ENCODE measurements around the gene ACTRT2.

ACTRT2 gene

DNA sequence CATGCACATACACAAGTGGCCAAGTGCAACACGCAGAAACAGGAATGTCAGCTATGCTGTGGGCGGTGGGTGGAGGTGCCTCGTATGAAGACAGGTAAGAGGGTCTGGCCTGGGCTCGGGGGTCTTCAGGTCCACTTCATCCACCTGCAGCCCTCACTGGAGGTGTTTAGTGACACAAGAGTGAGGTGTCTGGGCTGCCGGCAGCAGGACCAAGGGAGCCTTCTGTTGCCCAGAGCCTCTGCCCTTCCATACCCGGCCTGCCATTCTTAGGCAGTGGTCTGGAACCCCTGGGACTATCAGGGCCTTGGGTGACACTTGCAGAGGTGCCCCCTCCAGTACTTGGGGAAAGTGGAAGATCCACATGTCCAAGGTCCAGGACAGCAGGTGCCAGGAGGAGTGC is 21.7 kb upstream of the ACTRT2 start:
- Histone ChIP-seq H3K36me3 (ENCODE audit: insufficient read depth, low read length) (no peaks in the 10 kb centered on the region), H3K4me1 (ENCODE audit: control insufficient read depth, insufficient read depth, low read length) (no peaks in the 10 kb centered on the region), H3K9me3 (replicated peaks; ENCODE audit: low read length) (no peaks in the 10 kb centered on the region), H3K4me2 (ENCODE audit: low read length) (no peak overlapping the region), H3K9ac (ENCODE audit: low read depth, low read length) (no peak overlapping the region), H3K4me3 (ENCODE audit: low read length) (no peak overlapping the region), H3K27me3 (ENCODE audit: control insufficient read depth, insufficient read depth, low read length) (no peaks in the 10 kb centered on the region)

DNA sequence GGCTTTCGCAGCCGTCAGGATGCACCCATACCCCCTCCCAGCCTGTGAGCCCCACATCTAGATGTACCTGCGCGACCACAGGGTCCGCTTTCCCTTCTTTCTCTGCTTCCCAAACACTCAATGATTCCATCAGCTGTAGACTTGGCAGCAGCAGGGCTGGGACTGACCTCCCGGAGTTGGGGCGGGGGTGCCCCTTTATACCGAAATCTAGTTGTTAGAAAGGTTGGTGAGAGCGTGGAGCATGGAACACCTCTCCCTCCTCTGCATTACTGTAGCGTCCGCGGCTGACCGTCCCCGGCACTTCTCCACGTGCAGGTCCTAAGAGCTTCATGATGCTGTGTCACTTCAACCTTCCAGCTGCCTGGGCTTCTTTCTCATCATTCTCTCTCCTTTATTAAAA is 21.1 kb upstream of the ACTRT2 start:
- no peaks in the 10 kb centered on the region for H3K27me3 ChIP-seq (ENCODE audit: control insufficient read depth, insufficient read depth, low read length)
- H3K4me3 ChIP-seq (ENCODE audit: low read length), result no peak overlapping the region

DNA sequence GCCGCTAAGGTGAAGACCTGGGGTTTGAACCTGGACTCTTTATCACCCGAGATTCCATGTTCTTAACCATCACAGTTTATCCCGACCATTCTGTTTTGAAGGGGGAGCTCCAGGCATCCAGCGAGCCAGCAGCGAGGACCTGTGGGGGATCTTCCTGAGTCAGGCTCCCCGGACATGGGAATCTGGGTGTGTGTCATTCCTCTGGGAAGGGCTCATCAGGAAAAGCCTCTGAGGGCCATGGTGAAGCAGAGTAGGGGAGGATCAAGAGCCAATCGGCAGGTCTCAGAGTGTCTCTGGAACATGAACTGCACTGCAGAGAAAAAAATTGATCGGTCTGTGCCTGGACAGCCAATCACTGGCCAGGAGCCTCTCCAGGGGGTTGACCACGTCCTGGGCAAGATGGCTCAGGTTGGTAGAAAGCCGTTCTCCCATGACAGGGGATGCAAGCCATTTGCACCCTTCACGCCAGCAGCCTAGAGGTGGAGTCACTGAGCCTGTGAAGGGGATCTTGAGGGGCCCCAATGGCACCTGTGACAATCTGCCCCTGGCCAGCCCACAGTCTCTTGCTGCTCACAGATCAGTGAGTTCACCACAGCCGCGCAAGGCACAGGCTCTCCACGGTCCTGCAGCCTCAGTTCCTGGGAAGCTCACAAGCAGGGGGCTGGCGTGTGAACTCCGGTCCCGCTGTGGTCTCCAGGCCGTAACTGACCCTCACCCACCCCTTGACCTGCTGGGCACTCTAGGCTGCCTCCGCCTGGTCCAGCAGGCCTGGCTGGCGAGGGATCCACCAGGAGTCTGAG is 20.4 kb upstream of the ACTRT2 start:
- Histone ChIP-seq H3K9me3 (replicated peaks; ENCODE audit: low read length) (no peaks in the 10 kb centered on the region), H3K9ac (ENCODE audit: low read depth, low read length) (no peak overlapping the region), H3K4me2 (ENCODE audit: low read length) (no peak overlapping the region), H3K36me3 (ENCODE audit: insufficient read depth, low read length) (no peaks in the 10 kb centered on the region), H3K4me1 (ENCODE audit: control insufficient read depth, insufficient read depth, low read length) (no peaks in the 10 kb centered on the region), H3K27me3 (ENCODE audit: control insufficient read depth, insufficient read depth, low read length) (no peaks in the 10 kb centered on the region), H3K4me3 (ENCODE audit: low read length) (no peak overlapping the region)

More for the DNA sequence above, 21.1 kb upstream of the ACTRT2 start:
- no peaks in the 10 kb centered on the region for H3K4me1 ChIP-seq (ENCODE audit: control insufficient read depth, insufficient read depth, low read length)
- no peak overlapping the region for H3K9ac ChIP-seq (ENCODE audit: low read depth, low read length)
- H3K36me3 ChIP-seq (ENCODE audit: insufficient read depth, low read length), result no peaks in the 10 kb centered on the region
- H3K9me3 ChIP-seq (replicated peaks; ENCODE audit: low read length), result no peaks in the 10 kb centered on the region
- H3K4me2 ChIP-seq (ENCODE audit: low read length), result no peak overlapping the region

DNA sequence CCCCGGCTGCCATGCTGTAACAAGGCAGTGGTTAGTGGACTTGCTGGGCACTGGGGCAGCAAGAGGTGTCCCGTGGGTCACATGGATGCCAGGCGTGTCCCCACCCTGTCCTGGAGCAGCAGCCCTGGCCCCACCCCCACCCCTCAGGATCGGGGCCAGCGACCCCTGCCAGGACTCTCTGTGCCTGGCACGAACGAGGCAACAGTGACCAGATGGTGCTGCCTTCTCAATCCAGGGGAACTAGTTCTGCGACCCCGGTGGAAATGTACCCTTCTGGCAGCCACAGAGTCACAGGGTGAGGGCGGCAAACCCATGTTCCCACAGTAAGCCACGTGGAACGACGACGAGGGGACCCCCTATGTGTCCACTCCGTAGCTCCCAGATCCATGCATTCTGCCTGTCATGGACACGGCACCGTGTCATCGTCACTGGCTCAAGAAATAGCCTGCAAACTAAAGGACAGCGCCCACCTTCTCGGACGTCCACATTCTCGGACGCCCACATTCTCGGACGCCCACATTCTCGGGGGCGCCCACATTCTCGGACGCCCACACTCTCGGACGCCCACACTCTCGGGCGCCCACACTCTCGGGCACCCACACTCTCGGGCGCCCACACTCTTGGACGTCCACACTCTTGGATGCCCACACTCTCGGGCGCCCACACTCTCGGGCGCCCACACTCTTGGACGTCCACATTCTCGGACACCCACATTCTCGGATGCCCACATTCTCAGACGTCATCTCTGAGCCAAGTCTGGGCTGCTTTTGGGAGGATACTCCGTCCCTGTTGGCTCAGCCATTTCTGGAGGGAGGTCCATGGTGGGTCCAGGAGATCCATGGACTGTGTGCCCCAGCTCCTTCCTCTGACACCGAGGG is 19.6 kb upstream of the ACTRT2 start:
- no peaks in the 10 kb centered on the region for H3K4me1 ChIP-seq (ENCODE audit: control insufficient read depth, insufficient read depth, low read length)
- H3K4me3 ChIP-seq (ENCODE audit: low read length), result no peak overlapping the region
- no peak overlapping the region for H3K4me2 ChIP-seq (ENCODE audit: low read length)
- no peaks in the 10 kb centered on the region for H3K9me3 ChIP-seq (replicated peaks; ENCODE audit: low read length)
- no peaks in the 10 kb centered on the region for H3K27me3 ChIP-seq (ENCODE audit: control insufficient read depth, insufficient read depth, low read length)
- no peaks in the 10 kb centered on the region for H3K36me3 ChIP-seq (ENCODE audit: insufficient read depth, low read length)
- no peak overlapping the region for H3K9ac ChIP-seq (ENCODE audit: low read depth, low read length)

DNA sequence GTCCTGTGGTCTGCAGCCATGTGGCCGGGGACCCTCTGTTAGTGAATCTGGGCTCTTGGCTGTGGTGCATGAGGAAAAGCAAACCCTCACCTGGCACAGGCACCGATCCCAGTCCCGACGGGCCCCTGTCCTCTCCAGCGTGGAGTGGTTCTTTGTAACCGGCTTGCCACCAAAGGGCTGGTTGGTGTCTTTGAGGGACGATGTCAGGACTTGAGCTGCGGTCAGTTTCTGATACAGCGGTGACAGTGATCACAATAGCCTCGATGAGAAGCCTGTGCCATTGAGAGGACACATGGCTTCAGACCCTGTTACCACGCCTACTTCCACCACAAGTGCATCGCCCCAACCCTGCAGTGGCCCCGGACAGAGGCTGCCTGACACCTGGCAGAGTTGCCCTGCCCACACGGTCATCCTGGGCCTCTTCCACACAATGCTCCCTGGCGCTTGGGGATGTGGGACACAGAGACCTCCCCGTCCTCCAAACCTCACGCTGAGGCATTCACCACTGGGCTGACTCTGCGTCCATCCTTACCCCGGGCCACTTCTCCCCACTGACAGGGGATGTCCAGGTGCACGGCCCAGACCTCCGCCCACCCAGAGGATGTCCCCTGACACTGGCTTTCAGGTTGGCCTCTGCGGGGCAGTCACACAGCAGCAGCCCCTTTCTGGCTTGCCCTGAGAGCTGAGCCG is 18.8 kb upstream of the ACTRT2 start:
- Histone ChIP-seq H3K4me1 (ENCODE audit: control insufficient read depth, insufficient read depth, low read length) (no peaks in the 10 kb centered on the region), H3K27me3 (ENCODE audit: control insufficient read depth, insufficient read depth, low read length) (no peaks in the 10 kb centered on the region), H3K36me3 (ENCODE audit: insufficient read depth, low read length) (no peaks in the 10 kb centered on the region), H3K9me3 (replicated peaks; ENCODE audit: low read length) (no peaks in the 10 kb centered on the region), H3K4me3 (ENCODE audit: low read length) (no peak overlapping the region), H3K9ac (ENCODE audit: low read depth, low read length) (no peak overlapping the region), H3K4me2 (ENCODE audit: low read length) (no peak overlapping the region)

DNA sequence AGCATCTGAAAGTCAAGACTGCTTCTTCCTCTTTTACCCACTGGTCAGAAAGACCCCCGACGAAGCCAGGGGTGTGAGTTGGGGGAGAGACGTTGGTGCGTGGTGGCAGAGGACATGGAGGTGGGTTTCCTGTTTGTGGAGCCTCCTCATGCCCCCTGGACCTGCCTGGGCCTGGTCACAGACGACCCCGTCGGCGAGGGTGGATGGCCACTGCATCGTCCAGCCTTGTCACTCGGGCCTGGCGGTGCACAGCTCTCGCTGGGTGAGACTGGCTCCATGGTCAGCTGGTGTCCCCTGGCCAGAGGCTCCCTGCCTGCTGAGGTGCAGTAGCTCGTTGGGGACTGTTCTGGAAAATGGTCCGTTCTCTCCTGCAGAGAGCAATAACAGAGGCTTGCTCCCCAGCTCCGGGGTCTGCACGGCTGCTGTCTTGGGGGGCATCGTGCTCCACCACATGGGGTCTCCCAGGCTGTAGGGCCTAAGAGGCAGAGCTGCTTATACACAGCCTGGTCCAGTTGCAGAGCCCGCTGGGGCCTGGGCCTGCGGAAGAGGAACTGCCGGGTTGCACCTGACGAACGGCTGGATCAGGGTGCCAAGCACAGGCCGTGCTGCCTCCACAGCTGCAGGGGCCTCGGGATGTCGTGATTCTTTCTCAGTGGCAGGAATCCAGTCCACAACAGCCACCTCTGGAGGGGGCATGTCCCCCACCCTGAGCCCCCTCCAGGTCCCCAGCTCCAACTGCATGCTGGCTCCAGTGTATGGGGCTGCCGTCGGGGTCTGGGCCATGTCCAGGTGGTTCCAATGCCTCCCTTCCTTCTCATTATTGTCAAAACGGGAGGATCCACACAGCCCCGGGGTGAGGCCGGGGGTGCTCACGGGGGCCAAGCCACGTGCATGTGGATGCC is 18.0 kb upstream of the ACTRT2 start:
- Histone ChIP-seq H3K4me2 (ENCODE audit: low read length) (no peak overlapping the region), H3K36me3 (ENCODE audit: insufficient read depth, low read length) (no peaks in the 10 kb centered on the region), H3K4me1 (ENCODE audit: control insufficient read depth, insufficient read depth, low read length) (no peaks in the 10 kb centered on the region), H3K27me3 (ENCODE audit: control insufficient read depth, insufficient read depth, low read length) (no peaks in the 10 kb centered on the region), H3K9ac (ENCODE audit: low read depth, low read length) (no peak overlapping the region), H3K9me3 (replicated peaks; ENCODE audit: low read length) (no peaks in the 10 kb centered on the region), H3K4me3 (ENCODE audit: low read length) (no peak overlapping the region)

DNA sequence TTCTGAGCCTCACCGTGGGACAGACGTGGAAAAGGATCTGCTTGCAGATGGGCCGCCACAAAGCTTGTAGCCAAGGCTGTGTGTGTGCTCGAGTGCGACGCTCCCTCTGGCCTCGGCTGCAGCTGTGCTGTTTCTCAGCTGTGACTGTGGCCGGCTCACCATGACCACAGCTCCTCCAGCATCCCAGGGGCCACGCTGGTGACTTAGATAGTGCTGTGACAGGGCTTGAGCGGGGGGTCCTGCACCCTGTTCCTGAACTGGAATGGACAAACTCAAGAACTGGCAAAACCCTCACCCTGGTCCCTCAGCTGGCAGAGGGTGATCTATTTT is 17.4 kb upstream of the ACTRT2 start:
- Histone ChIP-seq H3K4me3 (ENCODE audit: low read length) (no peak overlapping the region), H3K27me3 (ENCODE audit: control insufficient read depth, insufficient read depth, low read length) (no peaks in the 10 kb centered on the region), H3K9ac (ENCODE audit: low read depth, low read length) (no peak overlapping the region), H3K9me3 (replicated peaks; ENCODE audit: low read length) (no peaks in the 10 kb centered on the region), H3K4me2 (ENCODE audit: low read length) (no peak overlapping the region), H3K4me1 (ENCODE audit: control insufficient read depth, insufficient read depth, low read length) (no peaks in the 10 kb centered on the region), H3K36me3 (ENCODE audit: insufficient read depth, low read length) (no peaks in the 10 kb centered on the region)

DNA sequence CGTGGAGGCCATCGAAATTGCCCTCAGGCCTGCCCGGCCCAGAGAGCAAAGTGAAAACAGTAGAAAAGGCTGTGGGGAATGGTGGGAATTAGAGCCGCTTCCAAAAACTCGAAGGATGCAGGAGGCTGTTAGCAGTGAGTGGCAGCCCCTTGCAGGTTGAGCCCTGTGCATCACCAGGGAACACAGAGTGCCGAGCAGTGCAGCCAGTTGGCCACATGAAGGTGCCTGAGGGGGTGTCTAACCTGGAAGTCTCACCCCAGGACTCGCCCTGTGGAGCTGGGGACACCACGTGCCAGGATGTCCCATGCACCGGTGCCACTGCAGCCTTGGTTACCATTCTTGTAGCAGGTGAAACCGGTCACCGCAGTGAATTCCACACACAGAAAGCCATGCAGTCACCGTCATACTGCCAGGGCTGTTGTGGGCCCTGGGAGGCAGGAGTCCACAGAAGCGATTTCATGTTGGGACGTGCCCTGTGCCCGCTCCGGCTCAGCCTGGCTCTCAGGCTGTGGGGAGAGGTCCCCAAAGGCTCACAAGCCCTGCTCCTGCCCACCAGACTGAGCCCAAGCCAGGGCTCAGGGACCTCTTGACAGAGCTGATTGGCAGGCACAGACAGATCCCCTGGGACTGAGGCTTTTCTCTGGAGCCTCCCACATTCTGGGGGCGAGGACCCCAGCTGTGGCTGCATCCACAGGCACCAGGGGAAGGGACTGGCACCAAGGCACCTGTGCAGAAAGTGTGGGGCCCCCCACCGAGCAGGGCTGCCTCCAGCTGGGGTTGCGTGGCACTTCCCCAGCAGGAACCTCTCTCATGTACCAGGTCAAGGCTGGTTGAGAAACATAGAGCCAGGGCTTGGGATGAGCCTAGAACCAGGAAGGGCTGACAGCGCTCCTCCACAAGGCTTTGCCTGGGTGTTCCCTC is 16.7 kb upstream of the ACTRT2 start:
- no peaks in the 10 kb centered on the region for H3K4me1 ChIP-seq (ENCODE audit: control insufficient read depth, insufficient read depth, low read length)
- H3K4me2 ChIP-seq (ENCODE audit: low read length), result no peak overlapping the region
- H3K4me3 ChIP-seq (ENCODE audit: low read length), result no peak overlapping the region
- no peaks in the 10 kb centered on the region for H3K36me3 ChIP-seq (ENCODE audit: insufficient read depth, low read length)
- no peak overlapping the region for H3K9ac ChIP-seq (ENCODE audit: low read depth, low read length)
- no peaks in the 10 kb centered on the region for H3K9me3 ChIP-seq (replicated peaks; ENCODE audit: low read length)
- no peaks in the 10 kb centered on the region for H3K27me3 ChIP-seq (ENCODE audit: control insufficient read depth, insufficient read depth, low read length)

DNA sequence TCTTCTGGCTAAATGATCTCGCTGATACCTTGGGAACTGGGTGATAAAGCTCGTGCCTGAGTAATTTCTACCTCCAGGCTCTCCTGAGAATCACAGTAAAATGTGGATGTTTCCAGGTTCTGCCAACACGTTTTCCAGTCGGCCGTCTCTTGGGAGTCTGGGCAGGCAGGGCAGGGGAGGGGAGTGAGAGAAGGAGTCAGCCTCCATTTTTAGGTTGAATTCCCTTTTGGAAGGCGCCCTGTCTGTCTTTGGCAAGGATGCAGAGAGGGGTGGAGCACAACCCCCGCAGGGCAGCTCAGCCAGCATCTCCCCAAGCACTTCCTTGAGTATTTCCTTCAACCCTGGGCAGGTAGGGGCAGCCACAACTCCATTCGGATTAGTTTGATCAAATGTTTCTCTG is 15.5 kb upstream of the ACTRT2 start:
- Histone ChIP-seq H3K27me3 (ENCODE audit: control insufficient read depth, insufficient read depth, low read length) (no peaks in the 10 kb centered on the region), H3K4me1 (ENCODE audit: control insufficient read depth, insufficient read depth, low read length) (no peaks in the 10 kb centered on the region), H3K9me3 (replicated peaks; ENCODE audit: low read length) (no peaks in the 10 kb centered on the region), H3K4me2 (ENCODE audit: low read length) (no peak overlapping the region), H3K36me3 (ENCODE audit: insufficient read depth, low read length) (no peaks in the 10 kb centered on the region), H3K4me3 (ENCODE audit: low read length) (no peak overlapping the region), H3K9ac (ENCODE audit: low read depth, low read length) (no peak overlapping the region)

Measured in skeletal muscle satellite cell (primary cell).